NCI-H1417 (cell line): ENCODE measurements around the gene SYTL1.

Experiments
- DNase-seq, 3 experiments: peaks; one replicate each; lab custom pipeline; 2025; lab: John Stamatoyannopoulos, UW

Gene SYTL1

DNA sequence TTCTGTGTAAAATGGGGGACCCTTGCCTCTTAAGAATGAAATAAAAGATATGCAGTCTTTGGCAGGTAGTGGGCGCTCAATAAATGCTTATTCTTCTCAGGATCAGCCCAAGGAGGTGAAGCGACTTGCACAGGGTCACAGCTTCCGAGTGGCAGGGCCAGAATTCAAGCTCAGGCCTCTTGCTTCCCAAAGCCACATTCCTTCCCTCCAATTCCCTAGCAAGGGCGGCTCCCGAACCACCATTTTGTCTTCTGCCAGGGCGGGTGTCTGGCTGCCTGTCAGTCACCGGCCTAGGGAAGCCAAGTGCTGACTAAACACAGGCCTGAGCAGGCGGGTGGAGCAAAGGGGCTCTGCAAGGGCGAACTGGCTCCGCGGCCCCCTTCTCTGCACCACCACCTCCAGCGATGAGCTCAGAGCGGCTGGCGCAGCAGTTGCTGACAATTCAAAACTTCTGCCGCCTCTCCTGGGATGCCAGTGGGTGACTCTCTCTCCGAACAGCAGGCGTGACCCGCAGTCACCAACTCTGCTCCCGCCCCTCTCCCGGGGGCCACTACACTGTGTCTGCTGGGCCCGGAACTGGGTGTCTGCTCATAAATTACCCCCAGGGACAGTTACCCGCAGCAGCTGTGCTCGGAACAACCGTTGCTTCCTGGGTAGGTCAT, 61.4 kb downstream of the SYTL1 start:
- no peak for DNase-seq
